Stimulated activated CD8-positive, alpha-beta memory T cell treated with anti-CD3 and anti-CD28 coated beads, Interleukin-4, amount 100 ng/mL, for 1 hour (primary cell): ENCODE data around the gene AADAT.
A peak's percentile ranks its signal among the peaks of the same experiment; 100 is the strongest.
"Not testable (repeated sequence)": the region's sequence is repeated elsewhere in the genome, so short reads cannot be mapped to it uniquely, and the experiment has no call there.

ENCODE experiments used
- DNase-seq, 2 donors: peaks; one replicate each; pipeline ENCODE4 v3.0.0-alpha.2; 2020; ENCODE audit warnings: low read depth in 2 of 2, low spot score in 1 of 2

Gene AADAT

GRCh38 chr4:170089668-170090351 lies at the start of gene AADAT:
TSS of gene AADAT (minus strand) at chr4:170089956. CDS start at chr4:170089690, 266 bp downstream.
- DNase-seq: no peak

GRCh38 chr4:170138580-170139194 lies 48.9 kb upstream of the AADAT start:
- peak; percentile 23 to 39 for DNase-seq

DNA sequence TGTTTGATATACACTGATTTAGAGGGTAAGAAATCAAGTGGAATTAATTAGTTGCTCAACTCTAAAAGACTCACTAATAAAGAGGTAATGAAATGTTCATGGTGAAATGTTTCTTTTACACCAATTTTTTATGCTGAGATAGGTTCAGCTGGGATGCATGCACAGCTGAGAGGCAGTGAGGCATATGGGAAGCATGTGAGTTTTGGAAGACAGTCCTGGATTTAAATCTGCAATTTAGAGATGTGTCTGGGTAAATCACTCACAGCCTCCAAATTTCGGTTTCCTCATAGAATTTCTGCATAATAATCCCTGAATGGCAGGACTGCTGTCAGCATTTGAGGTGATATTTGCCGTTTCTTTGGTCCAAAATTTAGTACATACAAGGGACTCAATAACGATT lies 48.2 kb upstream of the AADAT start:
- DNase-seq: no peak

DNA sequence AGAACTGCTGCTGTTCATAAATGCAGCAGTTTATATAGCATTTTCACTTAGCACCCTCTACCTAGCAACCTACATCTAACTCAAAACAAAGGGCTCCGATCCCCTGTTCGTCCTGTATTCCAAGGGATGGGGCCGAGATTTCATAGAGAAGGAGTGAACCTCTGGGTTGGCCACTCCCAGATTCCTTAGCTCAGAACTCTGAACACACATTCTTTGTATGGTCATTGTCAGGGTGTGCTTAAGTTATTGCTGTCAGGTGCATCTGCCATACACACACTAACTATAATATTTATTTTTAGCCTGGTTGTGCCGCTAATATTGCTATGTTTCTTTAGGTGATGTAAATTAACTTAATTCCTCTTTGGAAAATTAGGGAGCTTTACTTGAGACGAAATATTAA lies 47.7 kb upstream of the AADAT start:
- no peak for DNase-seq

DNA sequence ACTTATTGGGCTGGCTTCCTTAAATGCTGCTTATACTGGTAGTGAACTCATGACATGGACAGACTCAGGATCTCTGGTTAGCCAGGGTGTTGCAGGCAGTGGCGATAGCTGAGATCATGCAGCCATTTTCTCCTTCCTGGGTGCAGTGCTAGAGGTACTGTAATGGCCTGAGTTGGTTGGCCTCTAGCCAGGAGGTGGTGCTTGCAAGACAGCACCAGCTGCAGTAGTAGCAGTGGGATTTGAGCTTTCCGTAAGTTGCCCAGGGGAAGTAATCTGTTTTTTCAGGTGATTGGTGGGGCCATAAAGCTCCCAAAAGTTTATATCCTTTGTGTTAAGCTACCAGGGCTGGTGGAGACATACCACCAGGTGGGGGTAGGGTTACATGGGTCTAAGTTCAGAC lies 45.1 kb upstream of the AADAT start:
- DNase-seq: no peak

GRCh38 chr4:170128219-170128804 lies 38.6 kb upstream of the AADAT start:
- no peak for DNase-seq

GRCh38 chr4:170127758-170128157 lies 38.0 kb upstream of the AADAT start:
- DNase-seq: no peak

GRCh38 chr4:170124406-170124805 lies 34.6 kb upstream of the AADAT start:
- no peak for DNase-seq

DNA sequence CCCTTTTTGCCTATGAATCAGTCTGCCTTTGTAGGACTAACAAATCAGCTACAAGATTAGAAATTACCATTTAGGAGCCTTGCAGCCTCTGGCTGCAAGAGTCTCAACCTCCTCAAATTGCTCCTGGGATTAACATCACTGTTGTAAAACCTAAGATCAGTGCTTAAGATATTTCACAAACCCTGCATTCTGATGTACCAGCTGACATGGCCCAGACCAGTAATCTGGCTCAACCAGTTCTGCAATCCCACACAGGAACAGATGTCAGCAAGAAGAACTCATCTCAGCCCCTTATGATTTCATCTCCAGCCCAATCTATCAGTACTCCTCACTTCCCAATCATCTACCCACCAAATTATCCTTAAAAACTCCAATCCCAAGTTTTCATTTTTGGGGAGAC lies 32.5 kb upstream of the AADAT start:
- no peak for DNase-seq

DNA sequence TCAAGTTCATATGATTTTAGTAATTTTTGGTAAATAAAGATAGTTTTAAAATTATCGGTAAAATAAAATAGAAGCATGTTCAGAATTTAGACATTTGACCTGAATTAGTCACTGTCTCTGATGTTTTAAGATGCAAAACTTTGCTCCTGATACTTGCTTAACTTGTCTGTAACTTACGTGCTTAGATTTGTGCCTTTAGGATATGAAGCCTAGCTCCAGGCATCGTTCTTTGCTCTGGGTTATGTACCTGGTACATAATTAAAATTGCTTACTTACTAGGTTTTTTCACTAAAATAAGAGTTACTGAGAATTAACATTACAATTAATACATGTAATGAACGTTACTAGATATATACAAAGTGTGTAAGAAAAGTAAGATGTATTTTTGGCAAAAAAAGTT lies 24.9 kb upstream of the AADAT start:
- DNase-seq: no peak

GRCh38 chr4:170114183-170114582 lies 24.4 kb upstream of the AADAT start:
- not testable (repeated sequence) for DNase-seq

DNA sequence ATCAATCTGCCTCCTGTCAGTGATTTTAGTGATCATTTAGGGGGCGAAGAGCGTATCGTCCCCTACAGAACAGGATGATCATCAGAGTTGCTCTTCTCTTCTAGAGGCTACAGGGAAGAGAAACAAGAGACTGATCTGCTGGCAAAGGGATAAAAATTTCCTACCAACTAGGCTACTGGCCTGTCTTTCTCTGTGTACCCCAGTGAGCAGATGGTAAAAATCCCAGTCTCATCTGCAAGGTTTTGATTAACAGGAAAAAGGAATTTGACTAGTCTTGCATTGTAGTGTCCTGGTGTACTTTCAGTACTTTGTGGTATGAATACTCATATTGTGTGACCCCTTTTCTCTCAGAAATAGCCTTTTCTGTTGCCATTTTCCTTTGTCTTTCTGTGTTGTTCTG lies 21.8 kb upstream of the AADAT start:
- no peak for DNase-seq

DNA sequence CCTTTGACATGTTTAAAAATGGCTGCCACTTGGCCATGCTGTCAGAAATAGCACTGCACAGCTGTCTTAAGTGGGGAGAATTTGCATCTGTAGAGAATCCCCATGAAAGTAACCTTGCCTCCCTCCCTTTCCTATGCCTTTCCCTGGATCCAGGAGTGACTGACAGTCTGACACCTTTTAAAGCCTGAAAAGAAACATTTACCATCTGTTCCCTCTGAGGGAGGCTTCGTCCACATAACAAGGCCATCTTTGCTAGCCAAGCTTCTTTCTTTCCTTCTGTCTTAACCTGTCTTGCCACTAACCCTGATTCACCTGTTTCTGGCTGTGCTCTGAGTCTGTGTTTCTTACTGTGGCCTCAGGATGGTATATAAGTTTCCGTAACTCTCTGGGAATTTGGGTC lies 21.3 kb upstream of the AADAT start:
- DNase-seq: no peak

- no peak for DNase-seq
These were observed 20.5 kb upstream of the AADAT start for GRCh38 chr4:170110285-170110672.

DNA sequence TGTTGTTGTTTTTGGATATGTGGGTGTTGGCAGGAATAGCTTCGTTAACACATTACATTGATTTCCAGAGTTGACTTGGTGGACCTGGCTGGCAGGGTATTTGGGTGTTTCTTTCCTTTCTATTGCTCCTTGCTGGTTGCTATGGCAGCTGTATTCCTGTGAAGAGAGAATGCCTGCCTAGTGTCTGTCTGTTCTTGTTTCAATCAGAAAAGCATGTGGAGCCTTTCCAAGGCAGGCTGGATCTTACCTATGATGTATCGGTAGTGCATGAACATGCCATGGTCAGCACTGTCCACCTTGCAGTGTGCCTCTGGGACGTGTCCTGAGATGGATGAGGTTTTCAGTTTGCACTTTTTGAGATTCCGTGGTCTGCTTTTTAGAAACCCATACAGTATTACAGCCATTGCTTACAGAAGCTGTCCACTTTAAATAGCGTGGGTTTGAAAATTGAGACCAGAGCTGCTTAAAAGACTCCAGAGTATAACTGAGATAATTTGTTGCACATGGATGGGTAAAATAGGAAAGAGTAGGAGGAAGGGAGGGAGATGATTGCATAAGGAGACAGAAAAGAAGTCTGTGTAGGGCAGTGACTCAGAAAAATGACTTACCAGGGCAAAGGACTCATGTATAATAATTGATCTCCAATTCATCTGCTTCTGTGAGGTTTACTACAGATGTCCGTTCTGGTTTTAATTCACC lies 20.0 kb upstream of the AADAT start:
- no peak for DNase-seq

- DNase-seq: no peak
These were observed 17.1 kb upstream of the AADAT start for GRCh38 chr4:170106900-170107299.

DNA sequence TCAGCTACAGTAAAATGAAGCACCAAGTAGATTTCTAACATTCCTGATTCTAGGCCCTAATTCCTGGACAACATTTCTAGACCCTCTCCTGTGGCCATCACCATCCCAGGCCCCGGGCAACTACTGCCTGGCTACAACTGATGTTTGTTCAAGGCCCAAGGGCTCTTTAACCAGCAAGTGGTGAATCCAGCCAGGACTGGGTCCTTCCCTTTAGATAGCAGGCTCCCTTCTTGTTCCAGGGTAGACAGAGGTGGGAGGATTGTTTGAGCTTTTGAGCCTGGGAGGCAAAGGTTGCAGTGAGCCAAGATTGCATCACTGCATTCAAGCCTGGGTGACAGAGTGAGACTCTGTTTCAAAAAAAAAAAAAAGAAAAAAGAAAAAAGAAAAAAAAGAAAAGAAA lies 12.7 kb upstream of the AADAT start:
- no peak for DNase-seq

- not testable (repeated sequence) for DNase-seq
These were observed 8.4 kb upstream of the AADAT start for GRCh38 chr4:170098171-170098570.

DNA sequence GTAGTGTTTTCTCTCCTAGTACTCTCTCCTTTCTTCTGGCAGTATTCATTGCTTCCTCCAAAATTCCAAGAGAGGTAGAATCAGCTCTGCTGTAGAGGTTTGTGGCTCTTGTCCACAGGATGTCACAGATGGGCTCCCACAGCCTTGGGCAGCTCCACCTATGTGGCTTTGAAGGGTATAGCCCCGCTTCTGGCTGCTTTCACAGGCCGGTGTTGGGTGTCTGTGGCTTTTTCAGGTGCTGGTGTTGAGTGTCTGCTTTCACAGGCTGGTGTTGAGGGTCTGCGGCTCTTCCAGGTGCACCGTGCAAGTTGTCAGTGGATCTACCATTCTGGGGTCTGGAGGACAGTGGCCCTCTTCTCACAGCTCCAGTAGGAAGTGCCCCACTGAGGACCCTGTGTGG lies 7.9 kb upstream of the AADAT start:
- no peak for DNase-seq

DNA sequence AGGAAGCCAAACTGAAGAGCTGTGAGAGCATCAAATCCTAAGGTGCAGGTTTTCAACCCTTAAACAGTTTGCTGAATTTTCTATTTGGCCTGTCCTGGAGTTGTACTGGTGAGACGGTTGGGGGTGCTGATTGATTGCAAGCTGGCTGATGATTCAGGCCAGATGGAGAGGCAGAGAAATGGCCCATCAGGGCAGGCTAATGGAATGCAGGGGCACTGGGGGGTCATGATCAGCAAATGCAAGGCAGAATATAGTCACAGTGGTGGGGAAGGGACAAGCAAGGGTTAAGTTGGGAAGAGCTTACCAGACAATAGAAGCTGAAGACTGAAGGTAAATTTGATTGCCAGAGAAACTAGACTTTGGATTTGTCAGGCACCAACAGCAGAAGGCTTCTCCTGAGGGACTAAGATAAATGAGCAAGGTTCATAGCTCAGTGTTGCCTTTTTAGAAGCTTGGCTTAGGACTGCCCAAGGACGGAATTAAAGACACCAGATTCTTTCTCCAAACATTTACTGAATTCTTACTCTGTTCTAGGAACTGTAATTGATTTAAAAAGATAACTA lies 4.3 kb upstream of the AADAT start:
- no peak for DNase-seq

DNA sequence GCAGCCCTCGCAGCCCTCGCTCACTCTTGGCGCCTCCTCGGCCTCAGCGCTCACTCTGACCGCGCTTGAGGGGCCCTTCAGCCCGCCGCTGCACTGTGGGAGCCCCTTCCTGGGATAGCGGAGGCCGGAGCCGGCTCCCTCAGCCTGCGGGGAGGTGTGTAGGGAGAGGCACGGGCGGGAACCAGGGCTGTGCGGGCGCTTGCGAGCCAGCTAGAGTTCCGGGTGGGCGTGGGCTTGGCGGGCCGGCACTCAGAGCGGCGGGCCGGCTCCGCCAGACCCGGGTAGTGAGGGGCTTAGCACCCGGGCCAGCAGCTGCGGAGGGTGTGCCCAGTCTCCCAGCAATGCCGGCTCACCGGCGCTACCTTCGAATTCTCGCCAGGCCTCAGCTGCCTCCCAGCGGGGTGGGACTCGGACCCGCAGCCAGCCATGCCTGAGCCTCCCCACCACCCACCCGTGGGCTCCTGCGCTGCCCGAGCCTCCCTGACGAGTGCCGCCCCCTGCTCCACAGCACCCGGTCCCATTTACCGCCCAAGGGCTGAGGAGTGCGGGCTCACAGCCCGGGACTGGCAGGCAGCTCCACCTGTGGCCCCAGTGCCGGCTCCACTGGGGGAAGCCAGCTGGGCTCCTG lies 1.4 kb upstream of the AADAT start:
- no peak for DNase-seq
